Neural cell (in vitro differentiated cells): Measurements from ENCODE around the gene GLTPD2. TPM values are rescaled to one million over a fixed set of nuclear protein-coding genes. Genes with fewer than 3 reads are reported as not detected.

Source experiments
- H2AFZ ChIP-seq: fragments of 200-600, 300-800 bp; sonication (generic), shearing (Covaris generic); 2 replicates; pipeline ENCODE4 v1.6.0; 2014; ENCODE audit warnings: low read depth, mild to moderate bottlenecking, antibody characterized with exemption, low read length, moderate library complexity
- H3F3A ChIP-seq: fragments of 200-600 bp; shearing (Covaris generic); 2 replicates; pipeline ENCODE4 v1.6.1; 2016; ENCODE audit warnings: mild to moderate bottlenecking, moderate library complexity, mixed read lengths, antibody characterized with exemption, low read length; ENCODE audit not compliant: insufficient read depth, poor library complexity, severe bottlenecking
- H3K27ac ChIP-seq: fragments of 200-600, 300-800 bp; sonication (generic), shearing (Covaris generic); 2 replicates; pipeline ENCODE4 v1.5.1; 2014; ENCODE audit warnings: mild to moderate bottlenecking, low read length, moderate library complexity
- H3K27me3 ChIP-seq: fragments of 300-800, 200-600 bp; sonication (generic), shearing (Covaris generic); 2 replicates; pipeline ENCODE4 v1.6.0; 2014; ENCODE audit warnings: mild to moderate bottlenecking, low read depth, low read length, moderate library complexity; ENCODE audit not compliant: insufficient read depth
- H3K36me3 ChIP-seq: fragments of 300-800, 200-600 bp; sonication (generic), shearing (Covaris generic); 2 replicates; pipeline ENCODE4 v1.5.1; 2014; ENCODE audit warnings: mild to moderate bottlenecking, antibody characterized with exemption, low read length, moderate library complexity; ENCODE audit not compliant: insufficient read depth
- H3K4me2 ChIP-seq: fragments of 300-800, 200-600 bp; sonication (generic), shearing (Covaris generic); 2 replicates; pipeline ENCODE4 v1.6.0; 2014; ENCODE audit warnings: mild to moderate bottlenecking, low read length
- H3K4me3 ChIP-seq: fragments of 300-800, 200-600 bp; sonication (generic), shearing (Covaris generic); 2 replicates; pipeline ENCODE4 v1.5.1; 2014; ENCODE audit warnings: mild to moderate bottlenecking, low read length, moderate library complexity
- H3K79me2 ChIP-seq: fragments of 200-600 bp; shearing (Covaris generic); replicated peaks from 2 replicates; pipeline ENCODE4 v1.6.0; 2014; ENCODE audit warnings: mild to moderate bottlenecking, low read length, moderate library complexity; ENCODE audit not compliant: insufficient read depth
- H3K9ac ChIP-seq: fragments of 300-800, 200-600 bp; sonication (generic), shearing (Covaris generic); 2 replicates; pipeline ENCODE4 v1.6.1; 2016; ENCODE audit warnings: mild to moderate bottlenecking, low read length, mixed read lengths
- H3K9me2 ChIP-seq: fragments of 200-600 bp; shearing (Covaris generic); 2 replicates; pipeline ENCODE4 v1.6.1; 2016; ENCODE audit warnings: mild to moderate bottlenecking, low read length, mixed read lengths; ENCODE audit not compliant: insufficient read depth
- H3K9me3 ChIP-seq: fragments of 200-600, 300-800 bp; sonication (generic), shearing (Covaris generic); 2 replicates; pipeline ENCODE4 v1.6.1; 2016; ENCODE audit warnings: mild to moderate bottlenecking, mixed run types, low read length, moderate library complexity, mixed read lengths
- H4K20me1 ChIP-seq: fragments of 200-600 bp; shearing (Covaris generic); 2 replicates; pipeline ENCODE4 v1.6.1; 2016; ENCODE audit warnings: mild to moderate bottlenecking, mixed run types; ENCODE audit not compliant: insufficient read depth
- CTCF ChIP-seq: fragments of 450-650 bp; IDR thresholded peaks from 2 replicates; pipeline ENCODE4 v1.5.1; 2014; ENCODE audit warnings: antibody characterized with exemption, mild to moderate bottlenecking, moderate library complexity; ENCODE audit not compliant: poor library complexity, severe bottlenecking
- EP300 ChIP-seq: fragments of 450-650 bp; conservative IDR thresholded peaks from 2 replicates; pipeline ENCODE4 v1.6.1; 2014; ENCODE audit warnings: antibody characterized with exemption, mild to moderate bottlenecking, moderate library complexity; ENCODE audit not compliant: poor library complexity, severe bottlenecking
- EZH2 ChIP-seq: fragments of 200-600, 300-800 bp; shearing (Covaris generic), sonication (generic); IDR thresholded peaks from 2 replicates; pipeline ENCODE4 v1.6.1; 2014; ENCODE audit warnings: antibody characterized with exemption, low read length, borderline replicate concordance, mild to moderate bottlenecking; ENCODE audit not compliant: insufficient read depth, poor library complexity, severe bottlenecking
- MXI1 ChIP-seq: fragments of 450-650 bp; conservative IDR thresholded peaks from 2 replicates; pipeline ENCODE4 v1.6.1; 2014; ENCODE audit warnings: antibody characterized with exemption, mild to moderate bottlenecking; ENCODE audit not compliant: poor library complexity, severe bottlenecking
- POLR2AphosphoS5 ChIP-seq: IDR thresholded peaks from 2 replicates; pipeline ENCODE4 v1.6.1; 2012
- RAD21 ChIP-seq: fragments of 450-650 bp; conservative IDR thresholded peaks from 2 replicates; pipeline ENCODE4 v1.6.1; 2014; ENCODE audit warnings: antibody characterized with exemption, mild to moderate bottlenecking, moderate library complexity
- SMC3 ChIP-seq: fragments of 450-650 bp; conservative IDR thresholded peaks from 2 replicates; pipeline ENCODE4 v1.6.1; 2014; ENCODE audit warnings: antibody characterized with exemption, mild to moderate bottlenecking, moderate library complexity; ENCODE audit not compliant: poor library complexity
- TAF1 ChIP-seq: IDR thresholded peaks from 2 replicates; pipeline ENCODE4 v1.6.1; 2012; ENCODE audit warnings: low read depth
- polyA plus RNA-seq: library from polyadenylated mRNA; depleted of rRNA; stranded (reverse); fragments of >200 nt; gene quantifications from 2 replicates; pipeline ENCODE4 v1.2.3, GENCODE V29; 2014
- TF ChIP-seq, protein P1 (sequence below): IDR thresholded peaks from 2 replicates; pipeline ENCODE4 v1.6.1; 2012; ENCODE audit warnings: borderline replicate concordance

The GLTPD2 gene
- polyA plus RNA-seq, 1 donor from 2014 or later = not detected

GRCh38 chr17:4837471-4838308 lies 48.9 kb downstream of the GLTPD2 start:
- Histone ChIP-seq H3K27me3 (no peaks in the 10 kb centered on the region), H3K36me3 (no peaks in the 10 kb centered on the region), H3K4me3 (no peak overlapping the region), H3K9me2 (no peaks in the 10 kb centered on the region), H3K4me2 (no peak overlapping the region), H3K79me2 (peaks cover 58% of the 10 kb centered on the region), H2AFZ (no peak overlapping the region), H4K20me1 (no peaks in the 10 kb centered on the region), H3F3A (no peaks in the 10 kb centered on the region), H3K9me3 (no peaks in the 10 kb centered on the region), H3K27ac (no peak overlapping the region), H3K9ac (no peak overlapping the region)
- TF ChIP-seq RAD21 (no peak), SMC3 (no peak), EP300 (no peak)
- TF ChIP-seq, protein P1, sequence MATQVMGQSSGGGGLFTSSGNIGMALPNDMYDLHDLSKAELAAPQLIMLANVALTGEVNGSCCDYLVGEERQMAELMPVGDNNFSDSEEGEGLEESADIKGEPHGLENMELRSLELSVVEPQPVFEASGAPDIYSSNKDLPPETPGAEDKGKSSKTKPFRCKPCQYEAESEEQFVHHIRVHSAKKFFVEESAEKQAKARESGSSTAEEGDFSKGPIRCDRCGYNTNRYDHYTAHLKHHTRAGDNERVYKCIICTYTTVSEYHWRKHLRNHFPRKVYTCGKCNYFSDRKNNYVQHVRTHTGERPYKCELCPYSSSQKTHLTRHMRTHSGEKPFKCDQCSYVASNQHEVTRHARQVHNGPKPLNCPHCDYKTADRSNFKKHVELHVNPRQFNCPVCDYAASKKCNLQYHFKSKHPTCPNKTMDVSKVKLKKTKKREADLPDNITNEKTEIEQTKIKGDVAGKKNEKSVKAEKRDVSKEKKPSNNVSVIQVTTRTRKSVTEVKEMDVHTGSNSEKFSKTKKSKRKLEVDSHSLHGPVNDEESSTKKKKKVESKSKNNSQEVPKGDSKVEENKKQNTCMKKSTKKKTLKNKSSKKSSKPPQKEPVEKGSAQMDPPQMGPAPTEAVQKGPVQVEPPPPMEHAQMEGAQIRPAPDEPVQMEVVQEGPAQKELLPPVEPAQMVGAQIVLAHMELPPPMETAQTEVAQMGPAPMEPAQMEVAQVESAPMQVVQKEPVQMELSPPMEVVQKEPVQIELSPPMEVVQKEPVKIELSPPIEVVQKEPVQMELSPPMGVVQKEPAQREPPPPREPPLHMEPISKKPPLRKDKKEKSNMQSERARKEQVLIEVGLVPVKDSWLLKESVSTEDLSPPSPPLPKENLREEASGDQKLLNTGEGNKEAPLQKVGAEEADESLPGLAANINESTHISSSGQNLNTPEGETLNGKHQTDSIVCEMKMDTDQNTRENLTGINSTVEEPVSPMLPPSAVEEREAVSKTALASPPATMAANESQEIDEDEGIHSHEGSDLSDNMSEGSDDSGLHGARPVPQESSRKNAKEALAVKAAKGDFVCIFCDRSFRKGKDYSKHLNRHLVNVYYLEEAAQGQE = no peak

GRCh38 chr17:4838309-4838785 lies 49.6 kb downstream of the GLTPD2 start:
- Histone ChIP-seq H3K4me3 (no peak overlapping the region), H3K79me2 (peaks cover 58% of the 10 kb centered on the region)

More at GRCh38 chr17:4838309-4838785, 49.6 kb downstream of the GLTPD2 start:
- H3K36me3 ChIP-seq = no peaks in the 10 kb centered on the region
- no peaks in the 10 kb centered on the region for H3K9me3 ChIP-seq
- H3K27me3 ChIP-seq = no peaks in the 10 kb centered on the region
- no peak overlapping the region for H3K9ac ChIP-seq
- TF ChIP-seq, protein P1 = no peak
- TF ChIP-seq POLR2AphosphoS5 = no peak
- TF ChIP-seq TAF1 = no peak
- TF ChIP-seq MXI1 = no peak
- TF ChIP-seq EZH2 = no peak
- no peak for TF ChIP-seq CTCF
- no peak for TF ChIP-seq EP300
- TF ChIP-seq RAD21 = no peak
- TF ChIP-seq SMC3 = no peak
- no peaks in the 10 kb centered on the region for H3F3A ChIP-seq
- H3K27ac ChIP-seq = no peak overlapping the region
- no peaks in the 10 kb centered on the region for H3K9me2 ChIP-seq
- no peak overlapping the region for H3K4me2 ChIP-seq
- H2AFZ ChIP-seq = no peak overlapping the region
- no peaks in the 10 kb centered on the region for H4K20me1 ChIP-seq
